Measurements from ENCODE around the gene MBD3. TPM values are rescaled to one million over a fixed set of nuclear protein-coding genes. Genes with fewer than 3 reads are reported as not detected.

MBD3 gene
- total RNA-seq, 4 donors from 2014 or later = 61.4 to 121 (median 68.7) TPM

GRCh38 chr19:1567116-1567847 is 25.4 kb downstream of the MBD3 start:
- peak; percentile 47 for DNase-seq
- 5% methylated on average over 20 of the region's 108 CpGs; no CpG with 5 or more reads in 1 of the 2 donors for WGBS, 2 donors (ENCODE audit: low coverage in 1 of 2)
- intact Hi-C loops (cut with DNase I; ENCODE audit: low total_unique reads) = no loop called here

GRCh38 chr19:1566392-1567115 is 26.1 kb downstream of the MBD3 start:
- peaks cover 7% of the 10 kb centered on the region for H3K27me3 ChIP-seq
- no peak for TF ChIP-seq EP300 (IDR thresholded peaks at IDR 0.05; ENCODE audit: low read depth)
- peak; percentile 63 for TF ChIP-seq POLR2A (IDR thresholded peaks at IDR 0.05)
- TF ChIP-seq POLR2AphosphoS5 (IDR thresholded peaks at IDR 0.05) = peak; percentile 47 to 78 (median 69)
- TF ChIP-seq CTCF (IDR thresholded peaks at IDR 0.05) = no peak
- no peaks in the 10 kb centered on the region for H3K36me3 ChIP-seq
- peaks cover 3 to 20% (median 16%) of the 10 kb centered on the region in 4 donors for H3K4me1 ChIP-seq
- peak overlapping the region; percentile 82 to 90 (median 88) for H3K27ac ChIP-seq
- in situ Hi-C loops (cut with MboI; ENCODE audit: low pct_ligation_motif_present in 1 of 4, low pct_unique_long_range_greater_than_20kb in 1 of 4, low sequenced_read_pairs in 3 of 4) (no loop called here), intact Hi-C loops (cut with DNase I; ENCODE audit: low total_unique reads) (no loop called here)
- WGBS, 2 donors (ENCODE audit: low coverage in 1 of 2) = 8% methylated on average over 13 of the region's 42 CpGs; no CpG with 5 or more reads in 1 of the 2 donors
- no peaks in the 10 kb centered on the region for H3K9me3 ChIP-seq
- peak overlapping the region; percentile 62 to 74 (median 67) for H3K4me3 ChIP-seq
- DNase-seq = peak; percentile 59

More at GRCh38 chr19:1567116-1567847, 25.4 kb downstream of the MBD3 start:
- H3K4me3 ChIP-seq = peak overlapping the region; percentile 62 to 74 (median 67)
- H3K9me3 ChIP-seq = no peaks in the 10 kb centered on the region
- peak overlapping the region; percentile 82 to 90 (median 88) for H3K27ac ChIP-seq
- no peaks in the 10 kb centered on the region for H3K36me3 ChIP-seq
- H3K4me1 ChIP-seq = peaks cover 3 to 20% (median 16%) of the 10 kb centered on the region in 4 donors
- in situ Hi-C loops (cut with MboI; ENCODE audit: low pct_ligation_motif_present in 1 of 4, low pct_unique_long_range_greater_than_20kb in 1 of 4, low sequenced_read_pairs in 3 of 4) = no loop called here
- H3K27me3 ChIP-seq = peaks cover 7% of the 10 kb centered on the region
- TF ChIP-seq EP300 (IDR thresholded peaks at IDR 0.05; ENCODE audit: low read depth) (no peak), CTCF (IDR thresholded peaks at IDR 0.05) (no peak), POLR2AphosphoS5 (IDR thresholded peaks at IDR 0.05) (no peak), POLR2A (IDR thresholded peaks at IDR 0.05) (no peak)

GRCh38 chr19:1563251-1563650 is 29.4 kb downstream of the MBD3 start:
- no peaks in the 10 kb centered on the region for H3K9me3 ChIP-seq
- no peak overlapping the region for H3K27ac ChIP-seq
- H3K4me1 ChIP-seq = peaks cover 3 to 16% (median 10%) of the 10 kb centered on the region in 4 donors
- intact Hi-C loops (cut with DNase I; ENCODE audit: low total_unique reads) = no loop called here
- no peak overlapping the region for H3K4me3 ChIP-seq
- H3K27me3 ChIP-seq = no peaks in the 10 kb centered on the region
- TF ChIP-seq POLR2AphosphoS5 (IDR thresholded peaks at IDR 0.05) (no peak), CTCF (IDR thresholded peaks at IDR 0.05) (no peak), EP300 (IDR thresholded peaks at IDR 0.05; ENCODE audit: low read depth) (no peak)
- 82 to 86% methylated on average over 3 to 6 of the region's 6 CpGs for WGBS, 2 donors (ENCODE audit: low coverage in 1 of 2)
- in situ Hi-C loops (cut with MboI; ENCODE audit: low pct_ligation_motif_present in 1 of 4, low pct_unique_long_range_greater_than_20kb in 1 of 4, low sequenced_read_pairs in 3 of 4) = no loop called here
- DNase-seq = no peak
- H3K36me3 ChIP-seq = no peaks in the 10 kb centered on the region

- TF ChIP-seq POLR2AphosphoS5 (IDR thresholded peaks at IDR 0.05) (no peak), CTCF (IDR thresholded peaks at IDR 0.05) (no peak), EP300 (IDR thresholded peaks at IDR 0.05; ENCODE audit: low read depth) (no peak), POLR2A (IDR thresholded peaks at IDR 0.05) (no peak)
- 80 to 90% methylated on average over 1 to 17 of the region's 17 CpGs for WGBS, 2 donors (ENCODE audit: low coverage in 1 of 2)
- peaks cover 3 to 6% (median 4%) of the 10 kb centered on the region in 4 donors for H3K4me1 ChIP-seq
- intact Hi-C loops (cut with DNase I; ENCODE audit: low total_unique reads) (no loop called here), in situ Hi-C loops (cut with MboI; ENCODE audit: low pct_ligation_motif_present in 1 of 4, low pct_unique_long_range_greater_than_20kb in 1 of 4, low sequenced_read_pairs in 3 of 4) (no loop called here)
- H3K27me3 ChIP-seq = no peaks in the 10 kb centered on the region
- DNase-seq = no peak
- H3K27ac ChIP-seq = no peak overlapping the region
- H3K9me3 ChIP-seq = no peaks in the 10 kb centered on the region
- H3K36me3 ChIP-seq = peaks cover 0 to 3% (median 0%) of the 10 kb centered on the region in 4 donors
- no peak overlapping the region for H3K4me3 ChIP-seq
Measured at GRCh38 chr19:1561236-1561842, 31.3 kb downstream of the MBD3 start.

Data from transverse colon (tissue), 4 donors.